SU-DHL-6 (cell line): ENCODE results near the gene MTMR12.

ENCODE experiments used
- CTCF ChIP-seq: fragments of 200-600 bp; sonication (generic); IDR thresholded peaks from one replicate; pipeline ENCODE4 v1.5.1; 2017; ENCODE audit warnings: antibody characterized with exemption, mild to moderate bottlenecking, low read length, moderate library complexity; ENCODE audit not compliant: insufficient read depth, poor library complexity, severe bottlenecking
- EZH2phosphoT487 ChIP-seq: fragments of 200-600 bp; sonication (generic), shearing (Covaris generic); conservative IDR thresholded peaks from 2 replicates; pipeline ENCODE4 v1.6.1; 2018; ENCODE audit warnings: mild to moderate bottlenecking, antibody characterized with exemption, low read length, moderate library complexity, mixed read lengths

- no peak for TF ChIP-seq CTCF
- TF ChIP-seq EZH2phosphoT487 = no peak
Observed at GRCh38 chr5:32331217-32331934, 18.6 kb upstream of the MTMR12 start.
